Muscle layer of duodenum (tissue), 2 donors: Measurements from ENCODE around the gene SAMD7.

Experiments used
- H3K27ac ChIP-seq: one replicate; pipeline ENCODE4 v1.7.0; 2013; ENCODE audit warnings: mild to moderate bottlenecking, low read length
- H3K27me3 ChIP-seq: one replicate; pipeline ENCODE4 v1.7.0; 2013; ENCODE audit warnings: low read depth, mild to moderate bottlenecking, control low read depth, low read length
- H3K36me3 ChIP-seq, 2 donors: one replicate each; pipeline ENCODE4 v1.7.0; 2013; ENCODE audit warnings: low read length in 2 of 2, control low read depth in 1 of 2, mild to moderate bottlenecking in 1 of 2; ENCODE audit not compliant: insufficient read depth in 2 of 2, control insufficient read depth in 1 of 2
- H3K4me1 ChIP-seq, 2 donors: one replicate each; pipeline ENCODE4 v1.7.0; 2013; ENCODE audit warnings: low read length in 2 of 2, mild to moderate bottlenecking in 2 of 2, control low read depth in 1 of 2, moderate library complexity in 1 of 2; ENCODE audit not compliant: insufficient read depth in 2 of 2, control insufficient read depth in 1 of 2
- H3K4me3 ChIP-seq, 2 donors: one replicate each; pipeline ENCODE4 v1.7.0; 2013; ENCODE audit warnings: low read length in 2 of 2, low read depth in 1 of 2, mild to moderate bottlenecking in 1 of 2
- H3K9me3 ChIP-seq, 2 donors: one replicate each; pipeline ENCODE4 v1.7.0; 2013; ENCODE audit warnings: low read length in 2 of 2, control low read depth in 1 of 2, mild to moderate bottlenecking in 1 of 2; ENCODE audit not compliant: control insufficient read depth in 1 of 2
- donor health status: healthy.

SAMD7 gene

GRCh38 chr3:169968224-169968885 is 57.0 kb downstream of the SAMD7 start:
- Histone ChIP-seq H3K4me3 (peak overlapping the region; percentile 87 to 92), H3K4me1 (peaks cover 18 to 41% of the 10 kb centered on the region in 2 donors), H3K36me3 (peaks cover 0 to 4% of the 10 kb centered on the region in 2 donors), H3K27me3 (no peaks in the 10 kb centered on the region), H3K9me3 (no peaks in the 10 kb centered on the region), H3K27ac (no peak overlapping the region)

- Histone ChIP-seq H3K9me3 (no peaks in the 10 kb centered on the region), H3K36me3 (peaks cover 3 to 4% of the 10 kb centered on the region in 2 donors), H3K4me3 (no peak overlapping the region), H3K4me1 (peaks cover 18 to 41% of the 10 kb centered on the region in 2 donors), H3K27ac (no peak overlapping the region), H3K27me3 (no peaks in the 10 kb centered on the region)
Observed at GRCh38 chr3:169969174-169970095, 58.1 kb downstream of the SAMD7 start.

GRCh38 chr3:169970847-169971246 is 59.5 kb downstream of the SAMD7 start:
- H3K36me3 ChIP-seq, result peaks cover 3 to 4% of the 10 kb centered on the region in 2 donors
- peaks cover 17 to 41% of the 10 kb centered on the region in 2 donors for H3K4me1 ChIP-seq
- H3K9me3 ChIP-seq, result no peaks in the 10 kb centered on the region
- no peak overlapping the region for H3K27ac ChIP-seq
- no peaks in the 10 kb centered on the region for H3K27me3 ChIP-seq
- H3K4me3 ChIP-seq, result no peak overlapping the region

- Histone ChIP-seq H3K9me3 (no peaks in the 10 kb centered on the region), H3K4me3 (no peak overlapping the region), H3K27me3 (no peaks in the 10 kb centered on the region), H3K36me3 (peaks cover 3 to 4% of the 10 kb centered on the region in 2 donors), H3K4me1 (peaks cover 12 to 41% of the 10 kb centered on the region in 2 donors), H3K27ac (no peak overlapping the region)
Observed at GRCh38 chr3:169971522-169971921, 60.1 kb downstream of the SAMD7 start.

GRCh38 chr3:169980055-169980454 is 68.7 kb downstream of the SAMD7 start:
- H3K27ac ChIP-seq, result no peak overlapping the region
- H3K4me1 ChIP-seq, result no peaks in the 10 kb centered on the region
- no peaks in the 10 kb centered on the region for H3K9me3 ChIP-seq
- no peak overlapping the region for H3K4me3 ChIP-seq
- peaks cover 55% of the 10 kb centered on the region in 2 donors for H3K36me3 ChIP-seq
- no peaks in the 10 kb centered on the region for H3K27me3 ChIP-seq

- no peak overlapping the region for H3K27ac ChIP-seq
- no peaks in the 10 kb centered on the region for H3K4me1 ChIP-seq
- no peaks in the 10 kb centered on the region for H3K27me3 ChIP-seq
- H3K4me3 ChIP-seq, result no peak overlapping the region
- H3K9me3 ChIP-seq, result no peaks in the 10 kb centered on the region
- H3K36me3 ChIP-seq, result peaks cover 73 to 81% of the 10 kb centered on the region in 2 donors
Observed at GRCh38 chr3:169984292-169984691, 72.9 kb downstream of the SAMD7 start.
